ENCODE data around the gene CDK3.

CDK3 gene

DNA sequence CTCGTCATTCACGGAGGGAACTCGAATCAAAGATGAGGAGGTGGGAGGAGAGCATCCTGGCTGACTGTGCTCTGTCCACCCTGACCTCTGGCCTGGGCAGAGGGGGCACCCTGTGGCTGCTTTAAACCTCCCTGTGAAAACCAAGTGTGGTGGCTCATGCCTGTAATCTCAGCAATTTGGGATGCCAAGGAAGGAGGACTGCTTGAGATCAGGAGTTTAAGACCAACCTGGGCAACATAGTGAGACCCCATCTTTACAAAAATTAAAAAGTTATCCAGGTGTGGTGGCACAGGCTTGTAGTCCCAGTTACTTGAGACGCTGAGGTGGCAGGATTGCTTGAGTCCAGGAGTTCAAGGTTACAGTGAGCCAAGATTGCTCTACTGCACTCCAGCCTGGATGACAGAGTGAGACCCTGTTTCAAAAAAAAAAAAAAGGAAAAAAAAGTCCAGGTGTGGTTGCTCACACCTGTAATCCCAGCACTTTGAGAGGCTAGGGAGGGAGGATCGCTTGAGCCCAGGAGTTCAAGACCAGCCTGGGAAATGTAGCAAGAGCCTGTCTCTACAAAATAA is 5.8 kb upstream of the CDK3 start:
- DNase-seq: no peak

DNA sequence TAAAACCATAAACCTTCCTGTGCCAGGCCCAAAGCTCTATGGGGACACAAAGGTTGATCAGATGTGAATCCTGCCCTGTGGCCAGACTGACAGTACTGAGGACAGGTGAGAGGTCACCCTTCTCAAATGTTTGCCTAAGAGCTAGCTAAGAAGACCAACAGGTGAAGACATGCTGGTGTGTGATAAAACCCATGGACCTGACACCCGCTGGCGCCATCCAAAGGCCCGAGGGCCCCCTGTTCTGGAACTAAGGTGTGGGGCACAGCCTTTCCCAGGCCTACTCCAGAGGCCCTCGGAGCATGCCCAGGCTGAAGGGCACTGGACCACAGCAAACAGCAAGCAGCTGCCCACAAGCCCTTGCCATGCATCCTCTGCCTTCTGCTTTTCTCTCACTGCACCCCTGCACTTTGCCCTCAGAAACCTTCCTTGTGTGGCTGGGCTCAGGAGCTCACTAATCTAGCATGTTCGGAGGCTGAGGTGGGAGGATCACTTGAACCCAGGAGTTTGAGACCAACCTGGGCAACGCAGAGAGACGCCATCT is 5.2 kb upstream of the CDK3 start:
- DNase-seq: no peak

- DNase-seq: peak; percentile 51
Measured at GRCh38 chr17:75996665-75997590, 3.7 kb upstream of the CDK3 start.

DNA sequence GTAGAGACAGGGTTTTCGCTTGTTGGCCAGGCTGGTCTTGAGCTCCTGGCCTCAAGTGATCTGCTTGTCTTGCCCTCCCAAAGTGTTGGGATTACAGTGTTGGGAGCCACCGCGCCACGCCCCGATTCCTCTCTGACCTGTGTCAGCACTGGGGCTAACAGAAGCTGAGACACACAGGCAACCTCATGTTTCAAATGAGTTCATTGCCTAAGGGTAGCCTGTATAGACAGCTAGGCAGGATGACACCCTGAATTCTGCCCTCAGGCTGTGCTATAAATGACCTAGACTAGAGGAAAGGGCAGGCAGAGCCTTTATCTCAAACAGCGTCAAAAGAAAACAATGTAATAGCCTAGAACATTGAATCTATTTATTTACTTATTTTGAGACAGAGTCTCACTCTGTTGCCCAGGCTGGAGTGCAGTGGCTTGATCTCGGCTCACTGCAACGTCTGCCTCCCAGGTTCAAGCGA is 2.3 kb upstream of the CDK3 start:
- no peak for DNase-seq

DNA sequence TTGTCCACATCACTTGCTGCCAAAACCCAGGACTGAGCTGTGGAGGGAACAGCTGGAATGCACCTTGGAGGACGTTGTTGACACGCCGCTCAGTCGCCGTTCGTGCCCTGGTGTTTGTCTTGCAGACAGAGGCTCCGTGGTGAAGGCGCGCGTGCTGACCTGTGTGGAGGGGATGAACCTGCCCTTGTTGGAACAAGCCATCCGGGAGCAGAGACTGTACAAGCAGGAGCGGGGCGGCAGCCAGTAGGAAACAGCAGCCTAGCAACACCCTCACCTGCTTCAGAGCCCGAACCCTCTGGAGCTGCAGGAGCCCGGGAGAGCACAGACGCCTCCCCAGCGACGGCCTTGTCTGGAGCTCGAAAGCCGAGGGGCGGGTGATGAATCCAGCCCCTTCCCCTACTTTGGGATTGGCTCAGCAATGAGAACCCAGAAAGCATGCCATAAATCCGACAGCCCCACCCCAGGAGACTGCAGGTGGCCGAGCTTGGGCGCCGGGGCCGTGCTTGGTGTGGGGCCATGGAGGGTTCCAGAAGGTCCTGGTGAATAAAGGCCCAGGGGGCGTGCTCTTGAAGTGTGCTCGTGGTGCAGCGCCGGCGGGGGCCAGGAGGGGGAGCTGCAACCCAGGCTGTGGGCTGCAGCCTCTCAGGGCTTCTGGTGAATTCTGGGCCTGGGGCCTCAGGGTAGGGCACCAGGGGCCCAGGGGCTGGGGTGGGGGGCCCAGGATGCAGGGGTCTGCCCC is 470 bp upstream of the CDK3 start:
- peak; percentile 56 for DNase-seq

DNA sequence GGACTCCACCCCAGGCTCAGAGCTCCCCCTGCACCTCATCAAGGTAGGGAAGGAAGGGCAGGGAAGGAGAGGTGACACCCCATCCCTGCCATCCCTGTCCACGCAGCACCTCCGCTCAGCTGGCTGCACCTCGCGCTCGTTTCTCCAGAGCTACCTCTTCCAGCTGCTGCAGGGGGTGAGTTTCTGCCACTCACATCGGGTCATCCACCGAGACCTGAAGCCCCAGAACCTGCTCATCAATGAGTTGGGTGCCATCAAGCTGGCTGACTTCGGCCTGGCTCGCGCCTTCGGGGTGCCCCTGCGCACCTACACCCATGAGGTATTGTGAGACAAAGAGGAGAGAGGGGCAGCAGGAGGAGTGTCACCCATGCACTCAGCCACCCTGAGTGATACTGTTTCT is 1.4 kb downstream of the CDK3 start:
- DNase-seq: no peak

- no peak for DNase-seq
Measured at GRCh38 chr17:76003915-76004314, 3.3 kb downstream of the CDK3 start.

- no peak for DNase-seq
Measured at GRCh38 chr17:76004750-76005262, 4.2 kb downstream of the CDK3 start.

DNA sequence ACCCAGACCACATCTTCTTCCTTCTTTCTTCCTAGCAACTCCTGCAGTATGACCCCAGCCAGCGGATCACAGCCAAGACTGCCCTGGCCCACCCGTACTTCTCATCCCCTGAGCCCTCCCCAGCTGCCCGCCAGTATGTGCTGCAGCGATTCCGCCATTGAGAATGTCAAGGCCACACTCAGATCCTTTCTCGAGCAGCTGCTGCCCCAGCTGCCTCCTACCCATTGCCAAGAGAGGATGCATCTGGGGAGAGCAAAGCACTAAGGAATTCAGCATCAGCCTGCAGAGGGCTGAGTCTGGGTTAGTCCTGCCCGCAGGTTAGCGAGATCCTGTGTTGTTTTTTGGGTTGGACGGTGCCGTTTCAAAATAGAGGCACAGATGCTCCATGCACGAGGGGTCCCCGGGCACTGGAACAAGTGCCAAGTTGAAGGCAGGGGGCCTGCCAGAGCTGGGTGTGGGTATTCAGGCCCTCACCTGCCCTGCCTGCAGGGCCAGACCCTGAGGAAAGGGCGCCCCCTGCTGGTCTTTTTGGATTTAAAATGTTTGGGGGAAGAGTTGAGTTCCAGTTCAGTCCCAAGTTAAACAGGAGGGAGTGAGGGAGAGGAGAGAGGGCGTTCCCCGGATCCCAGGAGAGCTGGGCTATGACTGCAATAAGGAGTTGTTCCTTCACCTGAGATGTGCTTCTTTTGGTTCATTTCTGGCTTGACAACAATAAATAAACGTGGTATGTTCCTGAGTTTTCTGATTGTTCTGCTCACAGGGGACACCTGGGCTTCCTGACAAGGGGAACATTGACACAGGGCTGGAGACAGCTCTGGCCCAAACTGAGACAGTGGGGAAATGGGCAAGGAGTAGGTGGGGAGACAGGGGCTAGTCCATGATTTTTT is 4.9 kb downstream of the CDK3 start:
- DNase-seq: peak; percentile 81

DNA sequence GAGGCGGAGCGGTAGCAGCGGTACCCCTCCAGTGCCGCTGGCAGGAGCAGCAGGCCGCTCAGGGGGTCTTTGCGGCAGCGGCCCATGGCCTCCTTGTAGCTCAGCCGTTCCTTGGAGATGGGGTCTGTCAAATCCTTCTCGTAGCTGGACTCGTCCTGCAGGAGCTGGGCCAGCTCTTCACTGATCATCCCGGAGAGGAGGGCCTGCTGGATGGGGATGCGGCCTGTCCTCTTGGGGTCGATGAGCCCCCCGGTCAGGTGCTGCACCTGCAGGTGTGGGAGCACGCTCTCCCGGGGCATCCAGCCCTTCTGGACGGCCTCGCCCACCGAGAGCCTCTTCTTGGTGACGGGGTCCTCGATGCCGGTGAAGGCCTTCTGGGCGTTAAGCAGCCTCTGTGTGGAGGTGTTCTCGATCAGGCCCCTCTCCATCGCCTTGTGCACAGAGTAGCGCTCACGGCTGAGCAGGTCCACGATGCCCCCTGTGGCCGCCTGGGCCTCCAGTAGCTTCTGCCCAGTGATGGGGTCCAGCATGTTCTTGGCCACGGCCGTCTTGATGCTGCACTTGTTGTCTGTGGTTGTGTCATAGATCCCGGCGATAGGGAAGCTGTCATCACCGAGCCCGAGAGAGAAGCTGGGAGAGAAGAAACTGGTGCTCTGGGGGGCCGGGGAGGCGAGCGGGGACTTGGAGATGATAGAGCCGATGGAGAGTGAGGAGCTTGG is 6.6 kb downstream of the CDK3 start:
- no peak for DNase-seq

GRCh38 chr17:76007850-76008165 is 7.2 kb downstream of the CDK3 start:
- DNase-seq: no peak

DNA sequence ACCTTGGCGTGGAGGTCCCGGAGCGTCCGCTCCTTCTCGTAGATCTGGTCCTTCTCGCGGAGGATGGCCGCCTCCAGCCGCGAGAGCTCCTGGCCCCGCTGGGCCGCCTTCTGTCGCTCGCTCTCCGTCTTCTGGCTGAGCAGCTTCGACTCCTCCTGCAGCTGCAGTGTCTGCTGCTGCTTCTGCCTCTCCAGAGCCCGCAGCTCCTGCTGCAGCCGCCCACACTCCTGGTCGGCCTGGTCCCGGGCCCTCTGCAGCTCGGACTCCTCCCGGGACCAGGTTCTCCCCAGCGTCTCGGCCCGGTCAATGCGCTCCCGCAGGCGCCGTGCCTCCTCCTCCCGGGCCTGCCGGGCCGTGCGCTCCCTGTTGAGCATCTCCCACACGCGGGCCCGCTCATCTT is 7.6 kb downstream of the CDK3 start:
- DNase-seq: no peak

GRCh38 chr17:76008630-76009425 is 8.2 kb downstream of the CDK3 start:
- DNase-seq: no peak

DNA sequence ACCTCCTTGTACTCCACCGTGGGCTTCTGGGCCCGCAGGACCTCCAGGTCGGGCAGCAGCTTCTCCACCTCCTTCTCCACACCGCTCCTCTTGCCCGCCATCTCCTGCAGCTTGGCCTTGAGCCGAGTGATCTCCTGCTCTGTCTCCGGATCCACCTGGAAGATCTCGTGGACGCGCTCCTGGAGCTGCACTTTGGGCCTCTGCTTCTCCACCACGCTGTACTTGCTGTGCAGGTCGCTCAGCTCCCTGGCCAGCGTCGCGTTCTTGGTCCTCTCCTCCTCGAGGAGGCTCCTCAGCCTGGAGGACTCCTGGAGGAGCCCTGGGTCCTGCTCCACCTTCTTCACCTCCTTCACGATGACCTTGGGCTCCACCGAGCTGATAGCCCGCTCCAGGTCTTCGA is 8.8 kb downstream of the CDK3 start:
- DNase-seq: no peak

- no peak for DNase-seq
Measured at GRCh38 chr17:76009969-76010661, 9.5 kb downstream of the CDK3 start.

GRCh38 chr17:76011951-76012350 is 11.3 kb downstream of the CDK3 start:
- DNase-seq: no peak

DNA sequence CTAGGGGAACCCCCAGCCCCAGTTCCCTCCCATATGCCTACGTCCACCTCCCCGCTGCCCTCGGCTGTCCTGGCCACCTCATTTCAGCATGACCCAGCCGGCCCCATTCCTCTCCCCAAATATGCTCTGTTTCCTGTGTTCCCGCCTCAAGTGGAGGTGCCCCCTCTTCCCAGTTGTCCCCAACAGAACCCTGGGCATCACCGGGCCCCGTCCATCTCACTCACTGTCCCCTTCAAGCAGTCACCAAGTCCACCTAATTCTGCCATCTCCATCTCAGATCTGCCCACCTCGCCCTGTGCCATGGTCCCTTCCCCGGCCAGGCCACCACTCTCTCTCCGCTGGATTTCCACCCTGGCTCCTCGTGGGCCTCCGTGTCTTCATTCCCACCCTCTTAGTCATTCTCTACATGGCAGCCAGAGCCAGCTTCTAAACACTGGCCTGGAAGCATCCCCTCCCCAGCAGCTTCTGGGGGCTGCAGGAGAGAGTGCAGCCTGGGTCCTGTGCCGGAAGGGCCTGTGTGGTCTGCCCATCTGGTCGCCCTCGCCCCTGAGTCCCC is 12.8 kb downstream of the CDK3 start:
- no peak for DNase-seq

DNA sequence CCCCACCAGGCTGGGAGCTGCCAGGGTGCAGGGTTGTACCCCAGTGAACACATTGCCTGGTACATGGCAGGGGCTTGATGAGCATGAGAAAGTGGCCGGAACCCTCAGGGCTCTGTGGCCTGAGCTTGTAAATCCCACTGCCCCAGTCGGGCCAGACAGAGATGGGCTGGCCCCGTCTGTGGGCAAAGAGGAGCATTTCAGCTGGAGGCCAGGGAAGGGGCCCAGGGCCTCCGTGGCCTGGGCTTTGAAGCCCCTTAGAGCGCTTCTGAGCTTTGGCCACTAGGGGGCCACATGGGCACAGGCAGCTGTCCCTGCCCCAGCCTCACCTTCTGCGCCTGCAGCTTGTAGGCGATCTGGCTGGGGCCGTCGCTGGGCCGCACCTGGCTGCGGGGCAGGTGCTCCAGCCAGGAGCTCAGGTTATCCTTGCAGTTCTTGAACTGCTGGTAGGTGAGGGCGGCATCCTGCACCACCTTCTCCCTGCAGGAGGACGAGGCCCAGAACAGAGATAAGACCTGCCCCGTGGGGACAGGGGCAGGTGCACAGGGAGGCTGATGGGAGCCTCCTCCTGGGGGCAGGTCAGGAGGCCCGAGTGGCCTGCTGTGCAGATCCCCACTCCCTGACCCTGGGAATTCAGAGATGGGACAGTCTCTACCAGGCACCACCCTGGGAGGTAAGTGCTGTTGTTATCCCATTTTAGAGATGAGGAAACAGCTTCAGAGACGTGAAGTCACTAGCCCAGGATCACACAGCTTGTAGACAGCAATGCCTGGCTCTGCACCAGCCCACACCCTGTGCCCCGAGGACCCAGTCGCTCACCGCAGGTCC is 13.7 kb downstream of the CDK3 start:
- DNase-seq: peak; percentile 79

DNA sequence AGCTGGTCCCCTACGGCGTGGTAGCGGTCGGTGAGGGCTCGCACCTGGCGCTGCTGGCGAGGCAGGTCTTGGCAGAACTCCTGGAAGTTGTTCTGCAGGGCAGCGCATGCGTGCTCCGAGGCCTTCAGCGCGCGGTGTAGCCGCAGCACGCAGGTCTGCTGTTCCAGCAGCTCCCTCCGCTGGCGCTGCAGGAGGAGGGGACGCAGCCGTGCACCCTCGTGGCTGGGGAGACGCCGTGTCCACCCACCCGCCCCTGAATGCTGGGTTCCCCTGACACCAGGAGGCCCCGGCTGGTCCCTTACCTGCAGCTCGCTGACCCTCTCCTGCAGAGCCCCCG is 14.2 kb downstream of the CDK3 start:
- no peak for DNase-seq
